NOMO-1 treated with DMSO at 0.1 percent for 48 hours (cell line): ENCODE results near the gene PTPRF.

ENCODE experiments used
- DNase-seq: peaks from one replicate; lab custom pipeline; 2025; ENCODE audit not compliant: unreplicated experiment; lab: John Stamatoyannopoulos, UW

Gene PTPRF

DNA sequence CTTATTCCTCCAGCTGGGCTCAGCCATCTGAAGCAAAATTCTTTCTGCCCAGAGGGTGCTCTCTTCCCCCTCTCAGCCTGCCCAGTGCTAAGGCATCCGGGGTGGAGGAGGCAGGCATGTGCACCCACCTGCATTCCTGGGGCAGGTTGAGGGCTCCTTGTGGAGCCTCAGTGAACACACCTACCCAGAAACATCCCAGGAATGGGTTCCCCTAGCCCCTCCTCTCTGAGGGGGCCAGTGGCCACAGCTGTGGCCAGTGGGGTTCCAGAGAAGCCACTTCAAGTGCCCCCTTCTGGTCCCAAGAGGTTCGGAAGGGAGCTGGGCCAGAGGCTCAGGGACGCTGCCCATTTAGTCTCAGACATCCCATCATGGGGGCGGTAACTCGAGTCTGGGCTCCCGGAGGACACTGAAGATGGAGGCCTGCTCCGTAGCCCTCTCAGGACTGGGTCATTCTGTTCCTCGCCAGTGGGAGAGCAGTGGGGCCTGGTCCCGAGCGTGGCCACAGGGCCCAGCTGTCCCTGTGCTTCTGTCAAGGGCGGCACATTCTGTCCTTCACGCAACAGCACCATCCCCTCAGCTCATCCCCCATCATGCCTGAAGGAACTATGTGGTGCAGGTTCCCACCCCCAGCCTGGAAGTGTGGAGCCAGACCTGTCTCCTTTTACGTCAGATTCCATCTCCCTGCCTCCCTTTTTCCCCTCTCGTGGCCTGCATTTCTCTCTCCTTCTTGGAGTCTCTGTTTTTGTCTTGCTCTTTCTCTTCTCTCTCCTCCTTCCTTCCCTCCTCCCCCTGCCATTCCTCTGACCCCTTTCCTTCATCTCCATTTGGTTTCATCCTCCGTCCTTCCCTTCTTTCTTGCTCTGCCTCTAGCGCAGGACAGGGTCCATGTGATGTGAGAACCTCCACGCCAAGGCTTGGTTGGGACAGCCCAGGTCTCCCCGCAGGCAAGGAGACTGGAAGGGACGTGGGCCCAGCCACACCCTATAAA is 69.6 kb downstream of the PTPRF start:
- DNase-seq = no peak

DNA sequence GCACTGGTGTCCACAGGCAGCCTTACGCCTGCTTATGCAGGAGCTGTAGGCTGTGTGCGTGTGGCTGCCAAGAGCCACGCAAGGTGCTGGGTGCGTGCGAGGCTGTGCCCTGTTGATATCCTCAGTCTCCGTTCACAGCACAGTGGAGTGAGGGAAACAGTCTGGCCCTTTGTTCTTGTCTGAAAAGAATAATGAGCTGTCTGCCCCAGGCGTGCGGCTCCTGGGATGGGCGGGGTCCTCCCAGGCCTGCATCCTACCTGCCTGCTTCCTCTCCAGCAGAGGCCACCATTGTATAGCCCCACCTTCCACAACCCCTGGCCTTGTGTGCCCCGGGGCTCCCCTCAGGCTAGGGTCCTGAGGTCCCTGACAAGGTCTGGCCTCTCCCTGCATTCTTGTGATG is 72.3 kb downstream of the PTPRF start:
- no peak for DNase-seq

DNA sequence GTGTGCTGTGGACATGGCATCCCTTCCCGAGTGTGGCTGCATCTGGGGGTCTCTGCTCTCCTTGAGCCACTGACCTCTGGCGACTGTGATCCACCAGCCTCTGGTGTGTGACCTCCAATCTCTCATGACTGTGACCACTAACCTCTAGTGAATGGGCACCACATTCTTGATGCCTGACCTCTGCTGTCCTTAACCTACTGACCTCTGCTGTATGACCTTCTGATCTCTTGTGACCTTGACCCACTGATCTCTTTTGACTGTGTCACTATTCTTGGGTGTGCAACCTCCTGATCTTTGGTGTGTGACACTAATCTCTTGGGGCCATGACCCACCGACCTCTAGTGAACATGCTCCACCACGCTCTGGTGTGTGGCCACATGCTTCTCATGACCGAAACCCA is 73.5 kb downstream of the PTPRF start:
- DNase-seq = no peak

DNA sequence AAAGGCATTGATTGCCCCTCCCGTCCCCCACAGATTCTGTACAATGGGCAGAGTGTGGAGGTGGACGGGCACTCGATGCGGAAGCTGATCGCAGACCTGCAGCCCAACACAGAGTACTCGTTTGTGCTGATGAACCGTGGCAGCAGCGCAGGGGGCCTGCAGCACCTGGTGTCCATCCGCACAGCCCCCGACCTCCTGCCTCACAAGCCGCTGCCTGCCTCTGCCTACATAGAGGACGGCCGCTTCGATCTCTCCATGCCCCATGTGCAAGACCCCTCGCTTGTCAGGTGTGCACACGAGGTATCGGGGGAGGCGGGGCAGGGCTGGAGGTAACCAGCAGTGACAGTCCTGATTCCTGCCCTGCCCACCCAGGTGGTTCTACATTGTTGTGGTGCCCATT is 74.5 kb downstream of the PTPRF start:
- DNase-seq = no peak

- no peak for DNase-seq
Measured at GRCh38 chr1:43605766-43606165, 75.1 kb downstream of the PTPRF start.

DNA sequence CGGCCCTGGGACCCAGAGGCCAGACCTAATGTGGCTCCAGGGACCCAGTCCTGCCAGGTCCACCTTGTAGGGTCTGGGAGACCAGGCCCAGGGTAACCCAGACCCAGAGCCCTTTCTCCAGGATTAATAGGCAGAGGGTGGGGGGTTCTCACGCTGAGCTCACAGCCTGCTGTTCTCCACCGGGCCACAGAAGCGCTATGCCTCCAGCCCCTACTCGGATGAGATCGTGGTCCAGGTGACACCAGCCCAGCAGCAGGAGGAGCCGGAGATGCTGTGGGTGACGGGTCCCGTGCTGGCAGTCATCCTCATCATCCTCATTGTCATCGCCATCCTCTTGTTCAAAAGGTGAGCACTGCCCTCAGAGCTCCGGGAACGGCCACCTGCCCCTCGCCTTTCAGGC is 75.9 kb downstream of the PTPRF start:
- no peak for DNase-seq

DNA sequence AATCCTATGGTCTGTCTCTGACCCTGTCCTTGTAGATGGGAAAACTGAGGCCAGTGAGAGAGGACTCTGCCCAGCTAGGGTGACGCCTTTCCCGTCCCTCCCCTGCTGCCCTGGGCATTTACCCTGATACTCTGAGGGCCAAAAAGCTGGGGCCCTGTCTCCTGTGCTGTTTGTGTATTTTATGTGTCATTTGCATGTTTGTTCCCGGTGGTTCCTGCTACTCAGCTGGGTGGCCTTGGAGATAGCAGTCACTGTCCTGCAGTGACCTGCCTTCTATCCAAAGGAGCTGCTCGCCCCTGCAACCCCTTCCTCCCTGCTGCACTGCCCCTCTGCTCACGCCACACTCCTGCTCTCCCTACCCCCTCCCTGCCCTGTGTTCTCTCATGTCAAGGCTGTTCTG is 78.1 kb downstream of the PTPRF start:
- no peak for DNase-seq

- no peak for DNase-seq
Measured at GRCh38 chr1:43610339-43610738, 79.7 kb downstream of the PTPRF start.

GRCh38 chr1:43611950-43612349 is 81.3 kb downstream of the PTPRF start:
- DNase-seq = no peak

DNA sequence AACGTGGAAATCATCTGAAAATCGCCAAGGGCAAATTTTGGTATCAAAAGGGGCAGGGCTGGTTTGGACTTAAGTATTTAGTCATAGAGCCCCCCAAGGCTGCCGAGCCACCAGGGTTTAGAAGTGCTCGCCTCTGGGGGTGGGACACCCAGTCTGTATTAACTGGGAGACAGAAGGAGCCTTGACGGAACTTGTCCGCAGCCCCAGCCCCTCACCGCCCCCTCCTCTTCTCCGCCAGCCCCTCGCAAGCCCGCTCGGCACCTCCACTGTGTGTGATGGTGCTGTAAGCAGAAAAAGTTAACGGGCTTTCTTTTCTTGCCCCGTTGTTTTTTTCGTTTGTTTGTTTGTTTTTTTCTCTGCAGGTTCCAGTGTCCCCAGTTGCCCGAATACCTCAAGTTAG is 81.7 kb downstream of the PTPRF start:
- DNase-seq = no peak

GRCh38 chr1:43613075-43613942 is 82.6 kb downstream of the PTPRF start:
- DNase-seq = no peak

DNA sequence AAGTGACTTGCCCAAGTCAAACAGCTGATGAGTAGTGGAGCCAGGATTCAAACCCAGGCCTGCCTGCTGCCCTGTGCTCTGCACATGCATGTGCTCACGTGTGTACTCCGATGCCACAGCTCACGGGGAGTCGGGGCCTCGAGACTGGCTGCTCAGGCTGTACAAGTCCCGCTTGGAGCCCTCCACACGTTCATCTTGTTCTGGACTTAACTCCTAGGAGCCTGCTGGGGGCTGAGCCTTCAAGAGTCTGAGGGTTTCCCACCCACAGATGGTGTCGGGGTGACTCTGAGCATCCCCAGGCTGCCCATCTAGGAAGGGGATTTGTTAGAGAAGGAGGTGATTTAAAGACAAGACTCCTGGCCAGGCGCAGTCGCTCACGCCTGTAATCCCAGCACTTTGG is 83.5 kb downstream of the PTPRF start:
- no peak for DNase-seq

- no peak for DNase-seq
Measured at GRCh38 chr1:43614891-43615290, 84.2 kb downstream of the PTPRF start.

GRCh38 chr1:43616383-43616782 is 85.7 kb downstream of the PTPRF start:
- DNase-seq = no peak

DNA sequence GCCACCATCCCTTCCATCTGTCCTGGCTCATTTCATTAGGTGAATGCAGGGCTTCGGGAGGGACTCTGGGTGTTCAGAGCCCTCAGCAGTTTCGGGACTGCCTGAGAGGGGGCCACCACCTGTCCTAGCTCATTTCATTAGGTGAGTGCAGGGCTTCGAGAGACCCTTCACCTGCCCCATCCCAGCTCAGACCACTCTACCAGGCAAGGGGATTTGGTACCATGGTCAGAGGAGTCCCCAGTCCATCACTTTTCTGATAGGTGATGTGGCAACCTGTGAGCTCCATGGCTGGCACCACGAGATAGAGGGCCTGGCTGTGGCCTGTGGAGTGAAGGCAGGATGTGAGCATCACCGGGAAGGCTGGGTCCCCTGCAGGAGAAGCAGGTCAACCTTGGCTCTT is 86.3 kb downstream of the PTPRF start:
- DNase-seq = no peak

DNA sequence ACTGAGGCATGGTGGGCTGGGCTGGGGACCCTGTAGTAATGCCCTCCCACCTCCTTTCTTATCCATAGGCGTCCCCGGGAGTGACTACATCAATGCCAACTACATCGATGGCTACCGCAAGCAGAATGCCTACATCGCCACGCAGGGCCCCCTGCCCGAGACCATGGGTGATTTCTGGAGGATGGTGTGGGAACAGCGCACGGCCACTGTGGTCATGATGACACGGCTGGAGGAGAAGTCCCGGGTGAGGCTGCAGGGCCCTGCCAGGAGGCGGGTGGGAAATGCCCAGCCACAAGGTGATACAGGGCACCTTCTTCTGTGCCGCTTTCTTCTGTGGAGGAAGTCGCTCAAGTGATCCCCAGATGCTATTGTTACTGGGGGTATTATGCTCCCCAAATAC is 87.0 kb downstream of the PTPRF start:
- no peak for DNase-seq

DNA sequence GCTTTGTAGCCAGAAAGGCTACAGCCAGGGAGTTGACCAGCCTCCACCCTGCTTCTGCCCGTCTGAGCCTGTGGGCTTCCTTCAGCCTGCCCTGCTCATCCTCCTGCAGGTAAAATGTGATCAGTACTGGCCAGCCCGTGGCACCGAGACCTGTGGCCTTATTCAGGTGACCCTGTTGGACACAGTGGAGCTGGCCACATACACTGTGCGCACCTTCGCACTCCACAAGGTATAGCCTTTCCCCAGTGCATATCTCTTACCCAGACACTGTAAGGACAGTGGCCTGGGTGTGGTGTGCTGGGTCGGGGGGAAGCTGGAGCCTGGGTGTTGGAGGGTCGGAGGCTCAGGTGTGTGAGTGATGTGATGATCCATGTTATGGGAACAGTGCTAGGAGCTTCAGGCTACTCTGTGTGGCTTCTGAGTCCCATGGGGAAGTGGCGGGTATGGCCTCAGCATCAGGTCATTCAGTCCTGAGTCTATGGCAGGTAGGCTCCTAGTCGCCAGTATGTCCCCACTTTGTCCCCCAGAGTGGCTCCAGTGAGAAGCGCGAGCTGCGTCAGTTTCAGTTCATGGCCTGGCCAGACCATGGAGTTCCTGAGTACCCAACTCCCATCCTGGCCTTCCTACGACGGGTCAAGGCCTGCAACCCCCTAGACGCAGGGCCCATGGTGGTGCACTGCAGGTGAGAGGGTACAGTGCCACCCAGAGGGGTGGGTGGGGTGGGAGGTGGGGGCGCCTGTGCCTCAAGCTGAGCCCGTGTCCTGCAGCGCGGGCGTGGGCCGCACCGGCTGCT is 88.0 kb downstream of the PTPRF start:
- no peak for DNase-seq

DNA sequence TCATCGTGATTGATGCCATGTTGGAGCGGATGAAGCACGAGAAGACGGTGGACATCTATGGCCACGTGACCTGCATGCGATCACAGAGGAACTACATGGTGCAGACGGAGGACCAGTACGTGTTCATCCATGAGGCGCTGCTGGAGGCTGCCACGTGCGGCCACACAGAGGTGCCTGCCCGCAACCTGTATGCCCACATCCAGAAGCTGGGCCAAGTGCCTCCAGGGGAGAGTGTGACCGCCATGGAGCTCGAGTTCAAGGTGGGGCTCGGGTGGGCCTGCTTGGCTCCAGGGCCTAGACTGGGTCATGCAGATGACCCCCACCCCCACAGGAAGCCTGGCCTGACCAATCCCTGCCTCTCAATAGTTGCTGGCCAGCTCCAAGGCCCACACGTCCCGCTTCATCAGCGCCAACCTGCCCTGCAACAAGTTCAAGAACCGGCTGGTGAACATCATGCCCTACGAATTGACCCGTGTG is 88.7 kb downstream of the PTPRF start:
- DNase-seq = no peak

GRCh38 chr1:43619996-43620920 is 89.6 kb downstream of the PTPRF start:
- no peak for DNase-seq

DNA sequence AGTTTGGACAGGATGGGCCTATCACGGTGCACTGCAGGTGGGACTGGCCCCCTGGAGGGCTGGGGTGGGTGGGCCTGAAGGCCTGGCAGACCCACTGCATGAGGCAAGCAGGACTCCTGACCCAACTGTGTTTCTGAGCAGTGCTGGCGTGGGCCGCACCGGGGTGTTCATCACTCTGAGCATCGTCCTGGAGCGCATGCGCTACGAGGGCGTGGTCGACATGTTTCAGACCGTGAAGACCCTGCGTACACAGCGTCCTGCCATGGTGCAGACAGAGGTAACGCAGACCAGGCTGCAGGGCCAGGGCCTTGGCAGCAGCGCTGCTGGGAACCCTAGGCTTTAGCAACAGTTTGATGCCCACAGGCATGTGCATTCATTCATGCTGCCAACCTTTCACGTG is 90.3 kb downstream of the PTPRF start:
- no peak for DNase-seq
